CD8-positive, alpha-beta memory T cell (primary cell): ENCODE measurements around the gene KRT34. TPM values are rescaled to one million over a fixed set of nuclear protein-coding genes. Genes with fewer than 3 reads are reported as not detected.

Experiments used
- CTCF ChIA-PET: fragments of 350-600 bp; sonication (Branson Sonifier 250); formaldehyde crosslinking; loops from one replicate; lab custom pipeline; 2021; ENCODE audit warnings: antibody characterized with exemption; lab: Charles Lee
- POLR2A ChIA-PET: fragments of 350-600 bp; sonication (Branson Sonifier 250); formaldehyde crosslinking; loops from one replicate; lab custom pipeline; 2021; ENCODE audit warnings: antibody characterized with exemption; lab: Charles Lee
- DNase-seq, 5 donors: peaks; one replicate each; pipeline versions ENCODE4 v3.0.0 to v3.0.0-alpha.2; 2020 to 2022; ENCODE audit warnings: mixed read lengths in 1 of 5
- H3K27ac ChIP-seq: one replicate; pipeline ENCODE4 v1.7.0; 2013; ENCODE audit warnings: low read depth, mild to moderate bottlenecking, low read length, moderate library complexity
- H3K27me3 ChIP-seq: 2 replicates; pipeline ENCODE4 v1.7.0; 2013; ENCODE audit warnings: low read length, mild to moderate bottlenecking; ENCODE audit not compliant: insufficient read depth, poor library complexity, severe bottlenecking
- H3K36me3 ChIP-seq: 2 replicates; pipeline ENCODE4 v1.7.0; 2013; ENCODE audit warnings: mild to moderate bottlenecking, low read length, moderate library complexity; ENCODE audit not compliant: insufficient read depth
- H3K4me1 ChIP-seq: 2 replicates; pipeline ENCODE4 v1.7.0; 2013; ENCODE audit warnings: mild to moderate bottlenecking, low read length, moderate library complexity; ENCODE audit not compliant: insufficient read depth
- H3K4me3 ChIP-seq: 2 replicates; pipeline ENCODE4 v1.7.0; 2013; ENCODE audit warnings: mild to moderate bottlenecking, low read length
- H3K9me3 ChIP-seq: 2 replicates; pipeline ENCODE4 v1.7.0; 2013; ENCODE audit warnings: mild to moderate bottlenecking, low read length
- H3K27ac Mint-ChIP-seq, 8 donors: one replicate each; pipeline ENCODE4 v1.8.0; 2020 to 2021; ENCODE audit warnings: mixed read lengths in 8 of 8, mild to moderate bottlenecking in 6 of 8, inconsistent platforms in 3 of 8, moderate library complexity in 3 of 8
- H3K27me3 Mint-ChIP-seq, 2 donors: one replicate each; pipeline ENCODE4 v1.8.0; 2020 to 2021; ENCODE audit warnings: mixed read lengths in 2 of 2, mild to moderate bottlenecking in 1 of 2, moderate library complexity in 1 of 2
- H3K36me3 Mint-ChIP-seq, 3 donors: one replicate each; pipeline ENCODE4 v1.8.0; 2020 to 2021; ENCODE audit warnings: mixed read lengths in 3 of 3, inconsistent platforms in 1 of 3, mild to moderate bottlenecking in 1 of 3
- H3K4me1 Mint-ChIP-seq, 3 donors: one replicate each; pipeline ENCODE4 v1.8.0; 2020 to 2021; ENCODE audit warnings: mixed read lengths in 3 of 3, inconsistent platforms in 1 of 3, mild to moderate bottlenecking in 1 of 3
- H3K4me3 Mint-ChIP-seq, 7 donors: one replicate each; pipeline ENCODE4 v1.8.0; 2020 to 2021; ENCODE audit warnings: mixed read lengths in 7 of 7, mild to moderate bottlenecking in 6 of 7, moderate library complexity in 4 of 7, inconsistent platforms in 2 of 7
- H3K9me3 Mint-ChIP-seq, 5 donors: one replicate each; pipeline ENCODE4 v1.8.0; 2020 to 2022; ENCODE audit warnings: mixed read lengths in 5 of 5, mild to moderate bottlenecking in 3 of 5, moderate library complexity in 2 of 5, inconsistent platforms in 1 of 5
- polyA plus RNA-seq: library from polyadenylated mRNA; unstranded; fragments of 300-500 nt; fragmentation: Illumina TruSeq; gene quantifications from one replicate; pipeline ENCODE4 v1.2.3, GENCODE V29; 2021
- total RNA-seq, 2 experiments: library from RNA; stranded (reverse); gene quantifications; one replicate each; pipeline ENCODE4 v1.2.3, GENCODE V29; 2021

Gene KRT34
- total and polyA plus RNA-seq, 3 experiments from 2014 or later, result not detected

DNA sequence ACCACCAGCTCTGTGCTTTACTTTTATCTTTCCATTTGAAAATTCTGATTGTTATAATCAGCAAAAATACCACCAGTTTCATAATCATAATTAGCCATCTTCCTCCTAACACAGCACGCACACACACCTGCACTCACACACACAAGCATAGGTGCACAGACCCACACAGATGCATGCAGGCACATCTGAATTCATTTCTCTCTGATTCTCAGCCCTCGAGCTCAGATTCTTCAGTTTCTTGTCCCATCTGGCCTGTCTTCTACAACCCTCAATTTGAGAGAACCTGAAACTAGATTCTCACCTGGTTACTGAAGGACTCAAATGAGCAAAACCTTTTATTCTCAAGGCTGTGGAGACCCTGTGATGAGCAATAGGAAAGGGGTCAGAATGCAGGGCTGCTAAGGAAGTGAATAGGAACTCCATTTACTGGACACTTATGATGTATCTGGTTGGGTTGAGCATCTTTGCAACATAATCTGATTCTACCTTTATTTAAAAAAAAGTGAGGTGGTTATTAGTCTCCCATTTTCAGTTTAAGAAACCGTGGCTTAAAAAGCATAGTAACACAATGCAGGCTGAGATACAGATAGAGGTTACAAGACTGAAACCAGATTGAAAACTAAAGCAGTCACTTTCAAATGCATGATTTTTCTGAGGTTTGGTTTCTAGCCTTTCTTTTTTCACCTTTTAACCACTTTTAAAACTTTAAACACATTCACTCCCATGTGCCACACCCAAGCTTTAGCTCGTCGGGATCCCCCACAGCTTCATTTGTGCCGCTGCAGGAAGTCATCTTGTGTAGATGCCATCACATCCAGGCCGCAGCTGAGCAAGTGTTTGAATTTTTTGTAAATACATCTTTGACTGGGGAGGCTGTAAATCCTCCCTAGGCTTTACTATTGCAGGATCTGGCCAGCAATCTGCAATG, 40.9 kb downstream of the KRT34 start:
- Histone ChIP-seq H3K27me3 (no peaks in the 10 kb centered on the region), H3K27ac (peak overlapping the region; percentile 7), H3K36me3 (no peaks in the 10 kb centered on the region), H3K9me3 (peaks cover 4% of the 10 kb centered on the region), H3K4me1 (peaks cover 63% of the 10 kb centered on the region), H3K4me3 (peak overlapping the region; percentile 25)
- Mint-ChIP-seq H3K4me1 (peaks cover 67 to 81% (median 73%) of the 10 kb centered on the region in 3 donors), H3K36me3 (peaks cover 3 to 24% (median 5%) of the 10 kb centered on the region in 3 donors), H3K9me3 (peaks cover 10 to 24% (median 16%) of the 10 kb centered on the region in 5 donors), H3K27ac (peak overlapping the region; percentile 92 to 99 (median 98)), H3K4me3 (peak overlapping the region; percentile 37 to 87 (median 75)), H3K27me3 (no peaks in the 10 kb centered on the region)
- ChIA-PET POLR2A (interaction anchor here (1.1 to 1.3 kb wide), 2 partner anchors 33 to 347 kb away, joined by 3 to 11 read pairs; partner anchors contain the start of gene EIF1), CTCF (interaction anchor here (0.9 to 2.5 kb wide), 3 partner anchors 32 to 322 kb away, joined by 3 to 7 read pairs (median 3); partner anchors contain the start of gene KRTAP16-1)
- DNase-seq, result peak; percentile 37 to 87 (median 80)

DNA sequence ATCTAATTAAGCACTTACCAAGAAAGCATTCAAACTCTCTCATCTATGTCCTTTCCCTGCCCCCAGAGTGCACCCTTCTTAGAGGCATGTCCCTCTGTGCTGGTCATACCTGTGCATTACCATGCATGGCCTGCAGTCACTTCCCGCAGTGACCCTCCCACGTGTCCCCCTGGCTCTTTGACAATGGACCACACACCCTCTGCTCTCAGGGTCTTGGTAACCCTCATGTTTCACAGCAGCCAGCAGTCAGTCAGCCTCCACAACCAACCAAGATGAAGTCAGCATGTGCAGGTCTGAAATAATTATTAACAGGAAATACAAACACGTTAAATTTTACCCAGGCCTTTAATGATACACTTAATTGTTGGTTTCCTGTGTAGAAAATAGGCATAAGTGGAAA, 41.6 kb downstream of the KRT34 start:
- Mint-ChIP-seq H3K9me3 (peaks cover 10 to 24% (median 16%) of the 10 kb centered on the region in 5 donors), H3K27ac (peak overlapping the region; percentile 92 to 99 (median 98)), H3K27me3 (no peaks in the 10 kb centered on the region), H3K4me3 (peak overlapping the region; percentile 2 to 87 (median 75)), H3K36me3 (peaks cover 3 to 24% (median 5%) of the 10 kb centered on the region in 3 donors), H3K4me1 (peaks cover 74 to 84% (median 80%) of the 10 kb centered on the region in 3 donors)
- Histone ChIP-seq H3K9me3 (peaks cover 4% of the 10 kb centered on the region), H3K4me3 (no peak overlapping the region), H3K4me1 (peaks cover 70% of the 10 kb centered on the region), H3K27ac (no peak overlapping the region), H3K27me3 (no peaks in the 10 kb centered on the region), H3K36me3 (no peaks in the 10 kb centered on the region)
- no peak for DNase-seq
- CTCF ChIA-PET, result interaction anchor here (1.0 to 2.5 kb wide), 4 partner anchors 8 to 322 kb away, joined by 3 to 7 read pairs (median 4); partner anchors contain the start of genes KRT33A and KRTAP16-1
- POLR2A ChIA-PET, result no interaction called here

DNA sequence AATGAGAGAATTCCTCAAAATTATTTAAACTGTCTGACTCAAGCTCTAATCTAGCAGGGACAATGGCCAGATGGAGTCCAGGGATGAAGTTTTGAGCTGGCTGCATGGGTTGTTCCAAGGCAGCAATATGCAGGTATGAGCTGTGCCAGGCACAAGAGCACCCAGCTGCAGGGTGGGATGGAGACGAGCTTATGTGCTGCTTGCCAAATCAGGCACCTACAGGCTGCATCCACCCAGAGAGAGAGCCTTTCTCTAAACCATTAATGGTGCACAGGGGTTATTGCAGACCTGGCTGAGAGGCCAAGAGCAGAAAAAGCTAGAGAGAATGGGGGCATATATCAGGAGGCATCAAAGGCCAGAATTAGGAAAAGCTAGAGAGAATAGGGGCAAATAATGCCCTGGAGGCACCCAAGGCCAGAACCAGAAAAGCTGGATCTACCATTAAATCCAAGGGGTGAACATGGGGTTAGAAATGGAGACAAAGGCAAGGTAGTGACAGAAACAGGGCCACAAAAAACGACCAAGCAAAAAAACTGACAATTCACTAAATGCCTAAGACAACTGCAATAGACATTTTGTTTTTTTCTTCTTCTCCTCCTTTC, 42.4 kb downstream of the KRT34 start:
- Histone ChIP-seq H3K27ac (peak overlapping the region; percentile 54), H3K36me3 (no peaks in the 10 kb centered on the region), H3K9me3 (peaks cover 4% of the 10 kb centered on the region), H3K4me3 (peak overlapping the region; percentile 21), H3K4me1 (peaks cover 78% of the 10 kb centered on the region), H3K27me3 (no peaks in the 10 kb centered on the region)
- H3K9me3 Mint-ChIP-seq, result peaks cover 10 to 24% (median 16%) of the 10 kb centered on the region in 5 donors
- CTCF ChIA-PET, result interaction anchor here (1.0 to 2.5 kb wide), 6 partner anchors 9 to 323 kb away, joined by 3 to 7 read pairs (median 4); partner anchors contain the start of genes KRT33A and KRTAP16-1
- no peak for DNase-seq
- H3K4me3 Mint-ChIP-seq, result peak overlapping the region; percentile 40 to 87 (median 75)
- peaks cover 3 to 24% (median 5%) of the 10 kb centered on the region in 3 donors for H3K36me3 Mint-ChIP-seq
- H3K27ac Mint-ChIP-seq, result peak overlapping the region; percentile 92 to 99 (median 98)
- POLR2A ChIA-PET, result no interaction called here
- no peaks in the 10 kb centered on the region for H3K27me3 Mint-ChIP-seq
- peaks cover 82 to 92% (median 88%) of the 10 kb centered on the region in 3 donors for H3K4me1 Mint-ChIP-seq

DNA sequence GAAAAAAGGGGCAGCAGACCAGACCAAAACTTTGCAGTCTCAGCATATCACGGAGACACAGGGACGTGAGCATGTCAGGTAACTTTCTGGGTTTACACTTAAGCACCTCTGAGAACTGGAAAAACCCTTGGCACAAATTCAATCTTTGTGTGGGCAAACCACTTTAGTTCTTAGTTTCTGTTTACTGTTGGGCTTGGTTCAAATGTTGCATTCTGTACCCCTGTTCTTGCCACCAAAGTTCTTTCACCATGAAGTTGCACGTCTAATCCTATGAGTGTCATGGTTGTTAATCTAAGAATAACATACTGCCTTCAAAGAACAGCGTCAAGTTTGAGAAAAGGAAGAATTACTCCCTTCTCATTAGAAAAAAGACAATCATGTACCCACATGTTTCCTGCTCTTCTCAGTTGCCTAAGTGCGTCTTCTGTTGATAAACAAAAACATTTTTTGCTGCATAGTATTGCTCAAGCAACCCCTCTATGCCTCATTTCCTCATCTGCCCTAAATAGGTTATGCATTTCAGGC, 43.1 kb downstream of the KRT34 start:
- DNase-seq, result peak in 4 of 5 donors; percentile 43 to 90 (median 80)

DNA sequence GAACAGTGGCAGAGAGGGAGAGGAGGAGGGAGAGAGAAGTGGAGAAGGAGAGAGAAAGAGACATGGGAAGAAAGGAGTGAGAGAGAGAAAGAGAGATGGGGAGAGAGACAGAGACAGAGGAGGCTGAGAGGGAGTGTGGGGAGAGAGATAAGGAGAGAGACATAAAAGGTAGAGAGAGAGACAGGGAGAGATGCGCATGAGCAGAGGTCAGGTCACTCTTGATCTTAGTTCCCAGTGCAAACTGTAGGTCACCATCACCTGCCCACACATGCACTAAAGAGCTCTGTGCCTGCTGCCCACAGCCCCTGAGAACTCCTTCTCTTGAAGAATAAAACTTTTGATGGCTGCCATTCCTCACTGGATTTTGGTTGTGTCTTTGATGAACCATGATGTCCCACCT, 46.4 kb downstream of the KRT34 start:
- ChIA-PET CTCF (interaction anchor here (1.0 kb wide), 1 partner anchor 13 kb away, joined by 3 read pairs; no protein-coding TSS in a partner anchor), POLR2A (no interaction called here)
- Histone ChIP-seq H3K4me1 (peaks cover 73% of the 10 kb centered on the region), H3K36me3 (no peaks in the 10 kb centered on the region), H3K27me3 (no peaks in the 10 kb centered on the region), H3K9me3 (no peaks in the 10 kb centered on the region), H3K27ac (no peak overlapping the region), H3K4me3 (no peak overlapping the region)
- Mint-ChIP-seq H3K27ac (peak overlapping the region in 6 of 8 donors; percentile 70 to 90 (median 87)), H3K9me3 (no peaks in the 10 kb centered on the region), H3K4me3 (peak overlapping the region in 6 of 7 donors; percentile 4 to 85 (median 30)), H3K4me1 (peaks cover 70 to 78% (median 74%) of the 10 kb centered on the region in 3 donors), H3K36me3 (peaks cover 0 to 4% (median 0%) of the 10 kb centered on the region in 3 donors), H3K27me3 (no peaks in the 10 kb centered on the region)
- no peak for DNase-seq

More for the DNA sequence above, 43.1 kb downstream of the KRT34 start:
- peak overlapping the region; percentile 21 for H3K4me3 ChIP-seq
- Mint-ChIP-seq H3K27me3 (no peaks in the 10 kb centered on the region), H3K4me1 (peaks cover 86 to 95% (median 95%) of the 10 kb centered on the region in 3 donors), H3K27ac (peak overlapping the region; percentile 92 to 99 (median 98)), H3K9me3 (peaks cover 10 to 23% (median 16%) of the 10 kb centered on the region in 5 donors), H3K4me3 (peak overlapping the region; percentile 40 to 87 (median 75)), H3K36me3 (peaks cover 3 to 21% (median 5%) of the 10 kb centered on the region in 3 donors)
- peak overlapping the region; percentile 54 for H3K27ac ChIP-seq
- peaks cover 85% of the 10 kb centered on the region for H3K4me1 ChIP-seq
- CTCF ChIA-PET, result interaction anchor here (1.1 to 2.5 kb wide), 3 partner anchors 9 to 31 kb away, joined by 4 to 7 read pairs (median 5); partner anchors contain the start of gene KRTAP16-1
- H3K9me3 ChIP-seq, result peaks cover 4% of the 10 kb centered on the region
- no peaks in the 10 kb centered on the region for H3K27me3 ChIP-seq
- no peaks in the 10 kb centered on the region for H3K36me3 ChIP-seq
- POLR2A ChIA-PET, result no interaction called here

DNA sequence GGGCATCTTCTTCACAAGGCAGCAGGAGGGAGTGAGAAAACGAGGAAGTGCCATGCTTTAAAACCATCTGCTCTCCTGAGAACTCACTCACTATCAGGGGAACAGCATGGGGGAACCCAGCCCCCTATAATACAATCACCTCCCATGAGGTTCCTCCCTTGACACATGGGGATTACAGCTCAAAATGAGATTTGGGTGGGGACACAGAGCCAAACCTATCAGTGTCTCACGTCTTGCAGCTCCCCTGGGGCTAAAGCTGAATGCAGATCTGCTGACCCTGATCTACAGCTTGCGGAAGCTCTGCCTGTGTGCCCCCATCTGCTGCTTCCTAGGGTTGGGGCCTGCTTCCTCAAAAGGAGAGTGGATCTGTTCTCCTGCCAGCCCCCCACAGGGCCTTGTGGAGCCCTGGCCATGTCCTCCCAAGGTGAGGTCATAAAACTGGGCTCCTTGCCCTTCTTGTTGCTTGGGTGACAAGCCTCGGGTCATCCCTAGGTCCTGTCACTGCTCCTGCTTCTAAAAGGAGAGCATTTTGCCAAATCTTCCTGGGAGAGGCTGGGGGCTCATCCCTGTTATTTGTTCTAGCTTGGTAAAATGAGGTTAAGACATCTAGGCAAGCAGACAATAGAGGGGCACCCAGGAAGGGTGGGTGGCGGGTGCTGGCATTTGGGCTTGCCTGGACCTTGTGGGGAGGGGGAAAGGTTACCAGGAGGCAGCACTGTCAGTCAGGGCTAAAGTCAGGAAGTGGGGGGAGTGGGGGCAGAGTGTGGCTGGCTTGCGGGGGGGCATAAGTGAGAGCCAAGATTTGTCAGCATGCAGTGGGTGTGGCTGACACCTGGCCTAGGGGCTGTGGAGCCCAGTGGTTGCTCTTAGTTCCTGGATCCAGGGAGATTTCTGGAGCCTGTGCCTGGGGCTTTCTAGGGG, 47.5 kb downstream of the KRT34 start:
- Mint-ChIP-seq H3K36me3 (peaks cover 0 to 4% (median 0%) of the 10 kb centered on the region in 3 donors), H3K4me1 (peaks cover 59 to 67% (median 65%) of the 10 kb centered on the region in 3 donors), H3K27ac (peak overlapping the region; percentile 26 to 90 (median 80)), H3K9me3 (no peaks in the 10 kb centered on the region), H3K27me3 (no peaks in the 10 kb centered on the region), H3K4me3 (peak overlapping the region in 6 of 7 donors; percentile 40 to 85 (median 58))
- ChIA-PET CTCF (interaction anchor here (1.8 kb wide), 1 partner anchor 11 kb away, joined by 8 read pairs; no protein-coding TSS in a partner anchor), POLR2A (no interaction called here)
- H3K27ac ChIP-seq, result no peak overlapping the region
- peak in 3 of 5 donors; percentile 20 to 65 (median 24) for DNase-seq
- H3K4me3 ChIP-seq, result no peak overlapping the region
- no peaks in the 10 kb centered on the region for H3K9me3 ChIP-seq
- no peaks in the 10 kb centered on the region for H3K27me3 ChIP-seq
- peaks cover 62% of the 10 kb centered on the region for H3K4me1 ChIP-seq
- no peaks in the 10 kb centered on the region for H3K36me3 ChIP-seq
